H7 (cell line): ENCODE data around the gene SLC44A2. TPM values are rescaled to one million over a fixed set of nuclear protein-coding genes. Genes with fewer than 3 reads are reported as not detected.

Source experiments
- DNase-seq: peaks from one replicate; pipeline ENCODE4 v3.0.0; 2012
- H3K27me3 ChIP-seq: 2 replicates; pipeline ENCODE4 v1.6.0; 2011; ENCODE audit warnings: mild to moderate bottlenecking, low read length; ENCODE audit not compliant: control insufficient read depth, insufficient read depth
- H3K36me3 ChIP-seq: replicated peaks from 2 replicates; pipeline ENCODE4 v1.5.1; 2011; ENCODE audit warnings: low read length; ENCODE audit not compliant: control insufficient read depth, insufficient read depth
- H3K4me3 ChIP-seq: 2 replicates; pipeline ENCODE4 v1.5.1; 2011; ENCODE audit warnings: low read depth, mild to moderate bottlenecking, control low read depth, low read length, moderate library complexity; ENCODE audit not compliant: insufficient read depth
- total RNA-seq: library from RNA; depleted of rRNA; stranded (reverse); fragments of >200 nt; shearing (Covaris generic); gene quantifications from 2 replicates; pipeline ENCODE4 v1.2.3, GENCODE V29; 2014; rRNA removed

Gene SLC44A2
- total RNA-seq, result 39.4 and 43.0 TPM in 2 replicates

GRCh38 chr19:10625003-10625761 is at the start of gene SLC44A2:
TSS of gene SLC44A2 (plus strand) at chr19:10625553. CDS start at chr19:10625634, 81 bp downstream.
- Histone ChIP-seq H3K27me3 (no peaks in the 10 kb centered on the region), H3K4me3 (peak within 1 kb of the TSS; percentile 64)

GRCh38 chr19:10577951-10578350 is 47.4 kb upstream of the SLC44A2 start:
- H3K36me3 ChIP-seq, result peaks cover 25% of the 10 kb centered on the region
- H3K4me3 ChIP-seq, result no peak overlapping the region
- H3K27me3 ChIP-seq, result peaks cover 2% of the 10 kb centered on the region; the same call in 1 of the 2 replicates
- no peak for DNase-seq

More at GRCh38 chr19:10625003-10625761, at the start of gene SLC44A2:
- peaks cover 10% of the 10 kb centered on the region for H3K36me3 ChIP-seq
- DNase-seq, result peak; percentile 99

GRCh38 chr19:10580979-10581631 is 44.2 kb upstream of the SLC44A2 start:
- no peak overlapping the region for H3K4me3 ChIP-seq

GRCh38 chr19:10582091-10582490 is 43.3 kb upstream of the SLC44A2 start:
- Histone ChIP-seq H3K27me3 (peaks cover 2% of the 10 kb centered on the region; the same call in 1 of the 2 replicates), H3K4me3 (no peak overlapping the region), H3K36me3 (peaks cover 24% of the 10 kb centered on the region)
- DNase-seq, result no peak

More at GRCh38 chr19:10580979-10581631, 44.2 kb upstream of the SLC44A2 start:
- Histone ChIP-seq H3K27me3 (peaks cover 2% of the 10 kb centered on the region; the same call in 1 of the 2 replicates), H3K36me3 (peaks cover 25% of the 10 kb centered on the region)
- peak; percentile 91 for DNase-seq

- no peak overlapping the region for H3K4me3 ChIP-seq
- H3K27me3 ChIP-seq, result peaks cover 2% of the 10 kb centered on the region; the same call in 1 of the 2 replicates
- peak; percentile 65 for DNase-seq
- H3K36me3 ChIP-seq, result peaks cover 21% of the 10 kb centered on the region
These were observed 42.1 kb upstream of the SLC44A2 start for GRCh38 chr19:10583036-10583776.

- Histone ChIP-seq H3K36me3 (peaks cover 6% of the 10 kb centered on the region), H3K27me3 (peaks cover 2% of the 10 kb centered on the region; the same call in 1 of the 2 replicates), H3K4me3 (peak overlapping the region; percentile 67; the same call in 1 of the 2 replicates)
- DNase-seq, result no peak
These were observed 39.0 kb upstream of the SLC44A2 start for GRCh38 chr19:10586396-10586795.

- peak; percentile 88 for DNase-seq
- Histone ChIP-seq H3K4me3 (peak within 1 kb of the TSS; percentile 67; the same call in 1 of the 2 replicates), H3K36me3 (peaks cover 3% of the 10 kb centered on the region), H3K27me3 (no peaks in the 10 kb centered on the region)
These were observed 38.1 kb upstream of the SLC44A2 start, which contains the start of gene AP1M2 for GRCh38 chr19:10587022-10587838. TSS of gene AP1M2 (minus strand) at chr19:10587312. CDS start at chr19:10587231, 81 bp downstream.

- H3K4me3 ChIP-seq, result no peak overlapping the region
- no peaks in the 10 kb centered on the region for H3K27me3 ChIP-seq
- H3K36me3 ChIP-seq, result peaks cover 3% of the 10 kb centered on the region
- DNase-seq, result no peak
These were observed 37.6 kb upstream of the SLC44A2 start for GRCh38 chr19:10587839-10588150.

- H3K36me3 ChIP-seq, result no peaks in the 10 kb centered on the region
- H3K4me3 ChIP-seq, result no peak overlapping the region
- H3K27me3 ChIP-seq, result no peaks in the 10 kb centered on the region
- no peak for DNase-seq
These were observed 32.2 kb upstream of the SLC44A2 start for GRCh38 chr19:10593148-10593547.

GRCh38 chr19:10593820-10594637 is 31.3 kb upstream of the SLC44A2 start:
- no peak for DNase-seq
- no peaks in the 10 kb centered on the region for H3K27me3 ChIP-seq
- H3K4me3 ChIP-seq, result no peak overlapping the region
- H3K36me3 ChIP-seq, result no peaks in the 10 kb centered on the region

- Histone ChIP-seq H3K36me3 (no peaks in the 10 kb centered on the region), H3K27me3 (no peaks in the 10 kb centered on the region), H3K4me3 (no peak overlapping the region)
- DNase-seq, result no peak
These were observed 25.2 kb upstream of the SLC44A2 start for GRCh38 chr19:10600149-10600548.

- Histone ChIP-seq H3K4me3 (no peak overlapping the region), H3K27me3 (no peaks in the 10 kb centered on the region), H3K36me3 (no peaks in the 10 kb centered on the region)
- DNase-seq, result no peak
These were observed 23.4 kb upstream of the SLC44A2 start for GRCh38 chr19:10601999-10602329.

GRCh38 chr19:10602330-10603083 is 22.8 kb upstream of the SLC44A2 start:
- H3K4me3 ChIP-seq, result peak overlapping the region; percentile 99
- no peaks in the 10 kb centered on the region for H3K36me3 ChIP-seq
- H3K27me3 ChIP-seq, result no peaks in the 10 kb centered on the region
- DNase-seq, result peak; percentile 100
